NCI-H774 (cell line): Measurements from ENCODE around the gene PRKCE.
A peak's percentile ranks its signal among the peaks of the same experiment; 100 is the strongest.
"Not testable (repeated sequence)": the region's sequence is repeated elsewhere in the genome, so short reads cannot be mapped to it uniquely, and the experiment has no call there.

Experiments
- DNase-seq: peaks from one replicate; lab custom pipeline; 2025; lab: John Stamatoyannopoulos, UW

Gene PRKCE

DNA sequence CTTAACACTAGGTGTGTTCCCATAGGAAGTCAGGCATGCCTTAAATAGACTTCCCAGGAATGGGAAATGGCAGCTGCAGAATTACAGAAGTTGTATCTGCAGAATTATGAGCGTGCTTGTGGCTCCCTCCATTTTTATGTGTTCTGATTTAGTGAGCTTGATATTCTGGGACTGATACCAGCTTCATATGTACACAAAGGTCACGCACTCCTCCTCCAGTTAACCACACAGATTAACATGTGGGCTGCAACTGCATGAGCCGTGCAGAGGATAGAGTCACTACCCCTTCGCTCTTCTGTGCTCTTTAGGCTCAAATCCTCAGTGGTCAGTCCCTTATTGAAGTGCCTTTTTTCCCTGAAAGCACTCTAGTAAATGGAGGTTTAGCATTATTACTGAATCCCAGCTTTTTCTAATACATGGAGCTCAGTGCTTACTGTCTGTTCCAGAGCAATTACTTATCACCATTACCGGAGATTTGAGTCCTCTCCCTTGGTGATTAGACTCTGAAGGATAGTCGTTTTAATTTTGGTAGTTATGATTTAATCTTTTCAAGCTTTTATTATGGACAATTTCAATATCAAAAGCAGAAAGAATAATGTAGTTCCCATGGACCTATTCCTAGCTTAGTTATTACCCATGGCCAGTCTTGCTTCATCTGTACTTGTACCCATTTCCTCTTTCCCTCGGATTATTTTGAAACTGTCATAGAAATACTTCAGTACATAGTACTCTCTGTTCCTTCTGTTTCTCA, 238.3 kb downstream of the PRKCE start:
- DNase-seq = no peak

DNA sequence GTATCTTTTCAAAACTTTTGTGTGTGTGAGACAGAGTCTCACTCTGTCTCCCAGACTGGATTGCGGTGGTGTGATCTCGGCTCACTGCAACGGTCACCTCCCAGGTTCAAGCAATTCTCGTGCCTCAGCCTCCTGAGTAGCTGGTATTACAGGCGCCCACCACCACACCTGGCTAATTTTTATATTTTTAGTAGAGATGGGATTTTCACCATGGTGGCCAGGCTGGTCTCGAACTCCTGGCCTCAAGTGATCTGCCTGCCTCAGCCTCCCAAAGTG, 238.8 kb downstream of the PRKCE start:
- DNase-seq = not testable (repeated sequence)

DNA sequence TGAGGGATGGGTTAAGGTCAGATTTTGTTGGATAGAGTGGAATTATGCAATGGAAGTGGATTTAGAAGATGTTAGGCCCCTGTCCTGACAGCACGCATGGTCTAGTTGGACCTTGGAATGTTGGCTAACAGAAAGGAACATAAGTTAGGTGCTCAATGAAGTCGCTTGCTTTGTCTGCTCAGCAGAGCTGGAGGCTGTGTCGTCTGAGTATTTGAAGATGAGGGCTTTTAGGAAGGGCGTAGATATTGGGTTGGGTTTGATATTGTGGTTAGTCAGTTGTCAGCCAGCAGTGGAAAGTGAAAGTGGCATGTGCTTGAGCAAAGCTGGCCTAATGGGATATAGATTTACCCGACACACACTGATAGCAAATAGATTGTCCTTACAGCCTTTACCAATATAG, 239.3 kb downstream of the PRKCE start:
- no peak for DNase-seq

DNA sequence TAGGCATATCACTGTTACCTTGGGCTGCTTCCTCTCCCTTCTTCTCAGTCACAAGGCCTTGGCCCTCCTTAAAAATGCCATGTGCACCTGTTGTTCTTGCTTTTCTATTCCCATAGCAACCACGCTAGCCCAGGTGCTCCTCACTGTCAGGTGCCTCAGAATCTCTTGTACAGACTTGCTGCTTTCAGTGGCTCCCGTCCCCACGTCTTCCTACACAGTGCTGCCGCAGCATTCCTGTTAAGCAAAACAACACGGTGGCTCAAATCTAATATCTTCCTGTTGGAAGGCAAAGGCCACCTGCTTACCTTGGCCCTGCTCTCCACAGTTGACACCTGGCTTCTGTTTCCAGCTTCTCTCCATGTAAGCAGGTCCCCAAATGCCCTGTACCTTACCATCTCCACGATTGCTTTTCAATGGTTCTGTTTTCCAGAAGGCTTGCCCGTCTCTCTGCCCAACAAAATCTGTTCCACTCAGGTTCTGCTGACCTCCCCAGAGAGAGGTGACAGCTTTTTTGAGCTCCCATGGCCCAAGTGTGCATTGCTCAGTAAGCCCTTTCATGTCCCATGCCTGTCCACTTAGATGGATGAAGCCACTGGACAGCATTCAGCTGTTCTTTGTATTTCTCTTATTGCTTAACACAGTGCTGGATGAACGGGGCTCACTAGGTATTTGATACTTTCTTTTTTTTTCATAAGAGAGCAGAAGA, 240.4 kb downstream of the PRKCE start:
- DNase-seq = peak; percentile 26

DNA sequence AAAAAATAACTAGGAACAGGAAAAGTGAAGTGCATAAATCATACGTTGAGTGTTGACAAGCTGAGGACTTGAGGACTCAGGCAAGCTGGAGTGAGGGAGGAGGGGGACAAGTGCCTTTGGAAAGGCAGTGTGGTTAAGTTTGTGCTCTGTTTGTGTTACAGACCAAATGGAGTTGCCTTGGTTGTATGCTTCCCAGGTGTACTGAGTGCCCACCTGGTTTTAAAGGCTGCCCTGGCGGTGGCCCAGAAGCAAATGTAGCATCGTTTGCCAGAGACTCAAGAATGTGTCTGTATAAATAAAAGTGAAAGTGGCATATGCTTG, 240.9 kb downstream of the PRKCE start:
- DNase-seq = no peak

DNA sequence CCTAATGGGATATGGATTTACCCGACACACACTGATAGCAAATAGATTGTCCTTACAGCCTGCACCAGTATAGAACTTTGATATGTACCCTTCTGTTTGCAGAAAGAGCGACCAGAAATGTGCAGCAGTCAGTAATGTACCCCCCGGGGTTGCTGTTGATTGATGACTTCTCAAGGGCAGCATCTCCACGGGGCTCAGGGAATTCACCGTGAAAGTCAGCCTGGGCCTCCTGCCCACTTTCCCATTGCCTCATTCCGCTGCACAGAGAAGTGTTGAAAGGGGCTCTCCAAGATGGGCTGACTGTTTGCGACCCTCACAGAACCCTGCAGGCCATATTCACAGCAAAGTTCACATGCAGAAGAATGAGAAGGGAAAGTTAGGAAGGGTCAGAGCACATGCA, 241.3 kb downstream of the PRKCE start:
- DNase-seq = no peak

DNA sequence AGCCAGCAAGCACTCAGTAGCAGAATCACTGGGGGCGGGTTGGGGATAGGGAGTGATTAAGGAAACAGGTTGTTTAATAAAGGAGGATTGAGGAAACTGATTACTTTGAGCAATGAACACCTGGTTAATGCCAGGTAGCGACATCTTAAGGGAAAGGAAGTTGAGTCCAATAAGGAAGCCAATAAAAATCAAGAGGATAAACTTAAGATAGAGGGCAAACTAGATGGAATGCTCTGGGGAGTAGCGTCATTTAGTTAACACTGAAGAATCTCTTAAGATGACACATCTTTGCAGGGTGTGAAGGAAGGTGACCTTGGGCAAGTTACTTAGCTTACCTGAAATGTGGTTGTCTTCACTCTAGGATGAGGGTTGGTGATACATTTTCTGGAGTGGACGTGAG, 242.7 kb downstream of the PRKCE start:
- no peak for DNase-seq

DNA sequence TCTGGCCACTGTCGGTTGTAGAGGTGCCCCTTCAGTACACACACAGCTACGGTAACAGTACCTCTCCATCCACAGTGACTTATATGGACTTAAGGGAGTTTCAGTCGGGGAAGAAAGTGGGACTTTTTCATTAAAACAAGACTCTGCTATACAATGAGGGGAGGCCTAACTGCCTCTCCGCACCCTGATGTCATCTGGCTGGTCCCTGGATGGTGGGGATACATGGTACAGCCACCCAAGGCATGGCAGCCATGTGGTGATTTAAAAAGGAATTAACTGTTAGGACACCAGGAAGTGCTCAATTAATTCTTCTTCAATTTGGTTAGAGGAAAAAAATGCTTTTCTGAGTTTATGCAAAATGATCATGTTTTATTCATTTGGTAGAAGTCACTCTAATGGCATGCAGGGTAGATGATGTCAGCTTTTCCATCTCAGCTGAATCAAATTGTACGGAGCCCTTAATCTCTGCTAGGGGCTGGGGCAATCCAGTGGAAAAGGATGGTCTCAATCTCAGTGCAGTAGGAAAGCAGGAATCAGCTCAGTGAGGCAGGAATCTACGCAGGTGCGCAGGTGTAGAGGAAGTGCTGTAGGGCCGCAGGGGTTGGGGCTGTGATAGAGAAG, 243.9 kb downstream of the PRKCE start:
- DNase-seq = no peak

DNA sequence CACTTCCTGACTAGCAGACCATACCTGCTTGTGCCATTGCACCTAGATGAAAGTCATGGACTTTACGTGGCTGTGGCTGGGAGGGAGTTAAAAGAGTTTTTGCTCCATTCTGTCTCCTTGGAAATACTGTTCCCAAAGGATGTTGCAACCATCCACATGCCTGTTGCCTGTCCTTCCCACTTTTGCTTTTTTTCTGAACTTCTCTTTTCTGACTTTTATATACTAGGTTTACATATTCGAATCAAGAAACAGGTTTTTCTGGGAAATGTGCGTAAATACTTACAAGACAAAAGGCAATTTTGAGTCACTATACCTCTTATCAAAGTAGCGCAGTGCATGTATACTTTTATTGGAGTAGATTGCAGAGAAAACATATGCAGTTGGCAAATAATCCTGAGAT, 244.8 kb downstream of the PRKCE start:
- DNase-seq = no peak

DNA sequence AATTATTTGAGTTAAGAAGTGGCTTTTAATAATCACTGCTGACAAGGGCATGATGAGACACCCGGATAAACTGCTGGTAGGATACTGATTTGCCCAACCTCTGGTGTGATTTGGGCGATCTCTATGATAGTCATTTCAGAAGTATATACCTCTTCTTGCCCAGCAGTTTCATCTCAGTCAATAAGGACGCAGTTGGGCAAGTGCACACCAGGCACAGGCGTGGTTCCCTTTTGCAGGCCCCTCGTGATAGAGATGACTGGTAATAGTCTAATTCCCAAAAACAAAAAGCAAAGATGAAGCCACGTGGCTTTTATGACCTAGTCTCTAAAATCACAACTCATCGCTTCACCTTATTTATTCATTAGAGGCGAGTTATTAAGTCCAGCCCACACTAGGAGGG, 246.4 kb downstream of the PRKCE start:
- no peak for DNase-seq

DNA sequence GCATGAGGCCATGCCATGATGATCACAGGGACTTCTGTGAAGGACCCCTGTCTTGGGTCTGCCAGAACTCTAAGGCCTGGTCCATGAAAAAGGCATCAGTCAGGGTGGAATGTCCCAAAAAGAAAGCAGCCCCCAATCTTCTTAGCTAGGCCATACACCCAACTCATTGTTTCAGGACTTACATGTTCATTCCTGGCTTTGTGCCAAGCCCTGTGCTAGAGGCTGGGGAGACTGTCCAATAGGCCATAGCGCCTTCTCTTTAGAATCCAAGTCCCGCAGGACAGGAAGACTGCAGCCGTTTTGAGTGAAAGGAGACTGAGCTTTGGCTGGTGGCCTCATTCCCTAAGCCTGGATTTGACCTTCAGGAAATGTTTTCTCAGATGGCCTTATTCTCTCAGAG, 247.3 kb downstream of the PRKCE start:
- no peak for DNase-seq

DNA sequence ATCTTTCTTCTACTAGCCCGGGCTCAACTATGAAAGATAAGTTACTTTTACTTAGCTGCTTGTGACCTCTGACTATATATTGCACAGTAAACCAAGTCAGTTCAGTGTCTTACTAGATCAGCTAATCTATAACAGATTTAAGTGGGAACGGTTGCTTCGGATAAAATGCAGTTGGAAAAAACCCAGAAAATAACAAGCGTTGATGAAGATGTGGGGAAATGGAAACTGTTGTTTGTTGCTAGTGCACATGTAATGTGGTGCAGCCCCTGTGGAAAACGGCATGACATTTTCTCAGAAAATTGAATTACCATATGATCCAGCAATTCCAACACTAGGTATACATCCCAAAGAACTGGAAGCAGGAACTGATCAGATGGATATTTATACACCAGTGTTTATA, 248.5 kb downstream of the PRKCE start:
- no peak for DNase-seq

DNA sequence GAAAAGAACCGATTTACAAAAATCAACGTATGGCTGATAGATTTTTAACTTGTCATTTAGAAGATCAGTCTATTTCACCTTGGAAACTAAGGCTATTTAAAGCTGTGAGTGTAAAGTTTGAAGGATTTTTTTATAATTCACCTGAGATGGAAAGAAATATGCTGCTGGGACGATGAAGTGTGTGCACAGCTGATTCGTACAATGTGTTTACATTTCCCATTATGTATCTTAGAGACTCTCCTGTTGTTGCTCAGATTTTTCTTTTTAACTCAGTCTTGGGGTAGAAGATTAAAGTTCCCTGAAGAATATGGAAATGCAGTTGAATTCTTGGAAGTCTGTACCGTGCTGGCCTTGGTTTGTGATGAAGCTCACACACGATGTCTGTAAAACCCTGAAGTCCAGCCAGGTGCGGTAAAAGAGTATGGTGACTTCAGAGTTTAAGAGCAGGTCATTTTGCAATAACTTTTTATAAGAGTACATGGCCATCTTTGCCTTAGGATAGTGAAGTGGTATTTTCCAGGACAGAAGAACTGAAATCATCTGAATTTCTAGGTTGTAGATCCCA, 250.1 kb downstream of the PRKCE start:
- no peak for DNase-seq

DNA sequence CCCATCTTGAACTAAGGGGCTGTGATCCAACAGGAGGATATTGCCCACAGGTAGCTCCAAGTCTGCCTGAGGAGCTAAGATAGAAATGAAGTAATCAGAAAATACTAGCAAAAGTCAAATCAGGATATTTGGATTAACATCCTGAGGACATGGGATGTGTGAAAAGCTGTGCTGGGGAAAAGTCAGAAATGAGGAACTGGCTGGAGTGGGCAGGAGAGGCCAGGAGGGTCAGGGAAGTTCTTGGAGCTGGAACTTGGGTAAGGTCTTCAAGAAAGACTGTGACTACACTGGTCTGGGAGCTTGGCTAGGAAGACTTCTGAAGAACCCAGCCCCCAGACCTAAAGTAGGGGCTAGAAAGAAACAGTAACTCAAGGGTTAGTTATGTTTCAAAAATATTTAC, 250.9 kb downstream of the PRKCE start:
- DNase-seq = no peak

DNA sequence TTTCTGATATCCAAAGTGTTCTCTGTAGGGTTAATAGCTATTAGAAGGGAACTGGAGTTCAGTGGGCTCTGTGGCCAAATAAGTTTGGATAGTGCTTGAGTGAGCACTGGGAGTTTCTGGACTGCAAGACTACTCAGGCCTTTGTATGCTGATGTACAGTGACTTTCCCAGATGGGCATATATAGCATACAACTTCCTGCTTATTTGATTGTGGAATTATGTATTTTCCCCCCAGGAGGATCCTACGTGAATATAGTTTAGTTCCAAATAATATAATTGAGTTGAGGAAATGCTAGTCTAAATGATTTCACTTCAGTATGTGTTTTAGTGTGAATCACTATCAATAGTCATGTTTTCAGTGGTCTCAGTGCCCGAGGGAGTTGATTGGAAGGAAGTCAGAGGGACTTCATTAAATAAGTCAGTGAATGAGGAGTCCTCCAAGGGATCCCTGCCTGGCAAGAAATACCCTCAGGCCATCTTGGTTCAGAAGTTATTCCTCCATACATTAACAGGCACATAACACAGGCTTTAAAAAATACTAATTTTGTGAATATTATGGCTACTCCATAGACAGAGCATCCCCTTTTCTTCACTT, 251.4 kb downstream of the PRKCE start:
- DNase-seq = no peak

DNA sequence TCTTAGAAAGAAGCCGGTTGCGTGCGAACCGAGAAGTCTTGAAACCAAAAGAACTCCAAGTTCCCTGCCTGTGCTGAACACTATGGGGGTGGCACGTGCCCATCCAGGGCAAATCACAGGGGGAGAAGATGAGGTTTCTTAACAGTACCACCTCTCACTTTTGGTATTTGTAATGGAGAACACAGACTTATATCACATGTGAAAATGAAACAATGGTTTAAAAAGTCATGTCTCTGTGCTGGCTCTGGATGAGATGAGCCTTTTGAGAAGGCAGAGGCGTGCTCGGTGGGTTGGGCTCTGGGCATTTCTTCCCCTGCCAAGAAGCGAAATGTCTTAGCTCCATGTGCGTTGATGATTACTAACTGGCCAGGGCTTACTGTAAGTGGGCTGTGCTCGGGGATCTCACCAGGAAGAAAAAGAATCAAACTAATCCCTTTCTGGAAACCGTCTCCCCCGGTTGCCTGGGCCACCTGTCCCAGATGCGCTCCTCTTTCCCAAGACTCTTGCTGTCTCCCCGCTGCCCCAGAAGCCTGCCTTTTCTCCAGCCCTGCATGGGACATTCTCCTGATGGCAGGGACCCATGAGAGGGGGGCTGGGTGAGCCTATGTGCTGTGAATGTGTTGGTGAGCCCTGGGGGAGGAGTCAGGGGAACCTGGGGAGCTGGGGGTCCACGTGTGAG, 252.9 kb downstream of the PRKCE start:
- DNase-seq = no peak

DNA sequence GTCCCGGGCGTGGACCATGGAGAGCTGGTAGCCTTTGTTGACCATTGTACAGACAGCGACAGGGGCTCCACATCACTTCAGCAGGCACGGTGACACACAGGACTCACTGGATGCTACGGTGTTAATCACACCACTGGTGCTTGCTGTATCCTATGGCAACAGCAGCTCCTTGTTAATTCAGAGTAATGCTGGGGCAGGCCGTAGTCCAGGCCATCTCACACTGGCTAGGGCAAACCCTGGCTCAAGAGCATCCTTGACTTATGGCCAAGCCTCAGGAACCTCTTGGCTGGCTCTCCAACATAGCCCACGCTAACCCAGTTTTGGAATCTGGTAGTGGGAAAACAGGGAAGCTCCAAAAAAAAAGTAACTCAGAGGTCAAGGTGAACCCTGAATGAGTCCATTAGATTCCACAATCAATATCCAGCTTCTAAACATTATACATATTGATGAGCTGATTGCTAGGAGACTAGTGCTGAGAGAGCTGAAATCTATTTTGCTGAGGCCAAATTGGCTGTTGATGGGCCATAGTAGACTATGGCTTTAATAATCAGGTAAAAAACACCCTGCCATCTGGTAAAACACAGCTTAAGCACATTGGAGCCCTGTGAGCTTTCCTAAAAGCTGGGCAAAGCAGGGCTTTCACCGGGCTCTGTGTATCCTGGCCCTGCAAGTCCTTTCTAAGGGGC, 253.6 kb downstream of the PRKCE start:
- DNase-seq = peak; percentile 48

DNA sequence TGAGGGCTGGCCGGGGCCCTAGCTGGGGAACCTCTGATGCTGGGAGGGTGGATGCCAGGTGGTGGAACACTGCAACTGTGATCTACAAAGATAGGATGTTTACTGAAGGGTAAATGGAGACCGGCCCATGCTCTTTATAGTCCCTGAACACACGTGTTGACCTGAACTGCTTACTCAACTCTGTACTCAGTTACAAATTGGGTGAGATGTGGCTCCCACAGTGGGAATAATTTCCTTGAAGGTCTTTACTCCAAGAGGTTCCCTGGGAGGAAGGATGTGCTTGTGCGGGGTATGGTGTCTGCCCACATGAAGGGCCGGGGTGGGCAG, 254.1 kb downstream of the PRKCE start:
- peak; percentile 40 for DNase-seq

DNA sequence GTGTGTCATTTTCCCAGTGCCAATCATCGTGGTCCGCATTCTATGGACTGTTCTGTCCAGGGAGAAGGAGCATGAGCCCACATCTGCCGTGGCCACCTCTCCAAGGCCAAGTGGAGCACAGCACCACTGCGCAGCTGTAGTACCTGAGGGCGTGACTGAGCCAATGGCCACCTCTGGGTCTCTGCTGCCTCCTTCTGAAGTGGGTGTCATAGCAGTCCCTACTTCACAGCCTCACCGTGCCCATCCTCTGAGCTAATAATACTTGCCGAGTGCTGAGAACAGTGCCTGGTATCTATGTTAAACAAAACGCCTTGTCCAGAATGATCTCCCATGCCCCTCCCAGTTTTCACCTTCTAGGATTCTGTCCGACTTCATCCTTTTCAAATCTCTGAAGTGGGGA, 256.1 kb downstream of the PRKCE start:
- DNase-seq = no peak

DNA sequence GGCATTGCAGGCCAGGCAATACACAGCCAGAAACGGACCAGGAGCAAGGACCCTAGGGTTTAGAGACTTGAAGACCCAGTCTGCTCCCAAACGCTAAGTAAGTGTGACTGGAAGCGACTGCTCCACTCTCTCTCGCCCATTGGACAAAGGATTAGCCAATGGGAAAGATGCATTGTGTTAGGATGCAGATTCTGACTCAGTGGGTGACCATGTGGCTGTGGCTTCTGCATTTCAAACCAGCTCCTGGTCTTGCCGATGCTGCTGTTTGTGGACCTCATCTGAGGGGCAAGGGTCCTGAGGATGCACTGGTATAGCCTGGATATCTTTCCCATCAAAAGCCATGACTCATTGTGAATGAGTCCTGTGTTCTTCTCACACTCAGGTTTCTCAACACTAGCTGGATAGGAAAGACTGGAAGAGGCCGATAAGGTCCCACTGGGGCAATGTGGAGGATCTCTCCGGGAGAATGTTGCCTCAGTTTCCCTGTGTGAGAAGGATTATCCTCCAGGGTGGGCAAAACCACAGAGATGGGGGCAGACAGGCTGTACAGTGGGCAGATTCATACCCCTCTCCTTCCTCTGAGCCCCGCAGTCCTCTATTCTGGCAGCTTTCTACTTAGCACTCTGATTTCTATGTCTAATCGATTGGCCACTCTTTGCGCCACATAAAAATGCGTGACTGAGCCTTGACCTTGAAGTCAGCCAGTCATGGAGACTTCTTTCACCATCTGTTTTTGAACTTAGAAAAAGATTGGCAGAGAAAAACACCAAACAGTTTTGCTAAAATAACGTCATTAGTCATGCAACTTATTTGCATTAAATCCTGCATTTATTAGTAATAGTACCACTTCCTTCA, 257.1 kb downstream of the PRKCE start:
- DNase-seq = no peak

DNA sequence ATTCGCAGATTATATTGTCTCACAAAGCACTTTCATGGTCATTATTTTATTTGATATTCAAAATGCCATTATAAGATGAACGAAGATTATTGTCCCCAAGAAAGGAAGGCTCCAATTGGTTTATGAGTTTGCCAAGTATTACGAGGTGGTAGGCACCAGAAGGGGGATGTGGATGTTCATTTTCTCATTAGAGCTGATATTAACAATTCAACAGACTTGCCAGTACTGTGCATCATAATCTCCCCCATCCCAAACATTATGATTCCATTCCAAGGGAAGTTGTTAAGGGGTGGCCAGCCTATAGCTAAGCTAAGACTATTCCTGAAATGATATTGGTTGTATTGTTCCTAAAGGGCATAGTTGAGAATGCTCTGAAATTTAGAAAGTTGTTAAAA, 257.7 kb downstream of the PRKCE start:
- no peak for DNase-seq
